ENCODE results near the gene SYT7. TPM values are rescaled to one million over a fixed set of nuclear protein-coding genes. Genes with fewer than 3 reads are reported as not detected.
A peak's percentile ranks its signal among the peaks of the same experiment; 100 is the strongest.

SYT7 gene
- total RNA-seq, 1 experiment from 2014 or later: 2.5 TPM

- CTCF ChIA-PET: interaction anchor here (0.5 to 2.7 kb wide), 19 partner anchors 8 to 1858 kb away, joined by 3 to 31 read pairs (median 5); partner anchors contain the start of gene LRRC10B
- ATAC-seq: peak; percentile 56
- intact Hi-C loops (cut with micrococcal nuclease; ENCODE audit: unreplicated experiment) (loop anchor here (1.0 to 10.0 kb wide), 2 partner anchors 39 to 72 kb away; no protein-coding TSS in a partner anchor), in situ Hi-C loops (cut with HindIII; ENCODE audit: low pct_unique_long_range_greater_than_20kb, low sequenced_read_pairs) (no loop called here)
- H3K9me3 ChIP-seq (ENCODE audit: control insufficient read depth, insufficient read depth, low read depth, low read length): no peaks in the 10 kb centered on the region
- no peaks in the 10 kb centered on the region for H3K36me3 ChIP-seq (ENCODE audit: control insufficient read depth, insufficient read depth, low read length)
- TF ChIP-seq CTCF (IDR thresholded peaks at IDR 0.05) (peak; percentile 99), TCF7L2 (IDR thresholded peaks at IDR 0.05; ENCODE audit: low read depth, low read length) (no peak)
- POLR2A ChIA-PET: interaction anchor here (0.6 kb wide), 1 partner anchor 85 kb away, joined by 3 read pairs; no protein-coding TSS in a partner anchor
- no peaks in the 10 kb centered on the region for H3K27me3 ChIP-seq (ENCODE audit: control insufficient read depth, insufficient read depth, low read length)
- no TSS peak for BruUV-seq (replicated peaks)
- no peak overlapping the region for H3K27ac ChIP-seq (ENCODE audit: low read length)
- peaks cover 5% of the 10 kb centered on the region for H3K4me1 ChIP-seq (ENCODE audit: control insufficient read depth, insufficient read depth, low read length)
- H3K4me3 ChIP-seq (ENCODE audit: low read depth in 2 of 2, low read length in 2 of 2): no peak overlapping the region; a peak in 1 of 4 replicates
- peak; percentile 24 for DNase-seq (ENCODE audit: low read depth, low spot score)
Observed at GRCh38 chr11:61516675-61517572, 64.0 kb downstream of the SYT7 start.

- H3K4me1 ChIP-seq (ENCODE audit: control insufficient read depth, insufficient read depth, low read length): peaks cover 5% of the 10 kb centered on the region
- ChIA-PET POLR2A (no interaction called here), CTCF (interaction anchor here (0.7 to 2.7 kb wide), 11 partner anchors 10 to 217 kb away, joined by 3 to 31 read pairs (median 5); no protein-coding TSS in a partner anchor)
- ATAC-seq: no peak
- intact Hi-C loops (cut with micrococcal nuclease; ENCODE audit: unreplicated experiment): loop anchor here (1.0 to 10.0 kb wide), 2 partner anchors 38 to 71 kb away; no protein-coding TSS in a partner anchor
- no peaks in the 10 kb centered on the region for H3K36me3 ChIP-seq (ENCODE audit: control insufficient read depth, insufficient read depth, low read length)
- no peaks in the 10 kb centered on the region for H3K9me3 ChIP-seq (ENCODE audit: control insufficient read depth, insufficient read depth, low read depth, low read length)
- DNase-seq (ENCODE audit: low read depth, low spot score): no peak
- in situ Hi-C loops (cut with HindIII; ENCODE audit: low pct_unique_long_range_greater_than_20kb, low sequenced_read_pairs): no loop called here
- no peaks in the 10 kb centered on the region for H3K27me3 ChIP-seq (ENCODE audit: control insufficient read depth, insufficient read depth, low read length)
- no TSS peak for BruUV-seq (replicated peaks)
- H3K4me3 ChIP-seq (ENCODE audit: low read depth in 2 of 2, low read length in 2 of 2): no peak overlapping the region
- TF ChIP-seq REST (IDR thresholded peaks at IDR 0.05; ENCODE audit: insufficient read depth in 1 of 2, low read depth in 2 of 2, low read length in 1 of 2): no peak
- no peak for TF ChIP-seq POLR2AphosphoS5 (IDR thresholded peaks at IDR 0.05; ENCODE audit: low read depth, low read length)
- no peak for TF ChIP-seq TCF7L2 (IDR thresholded peaks at IDR 0.05; ENCODE audit: low read depth, low read length)
- no peak for TF ChIP-seq CTCF (IDR thresholded peaks at IDR 0.05)
- TF ChIP-seq SIN3A (IDR thresholded peaks at IDR 0.05; ENCODE audit: borderline replicate concordance, insufficient read depth, low read depth, low read length): no peak
- no peak overlapping the region for H3K27ac ChIP-seq (ENCODE audit: low read length)
Observed at GRCh38 chr11:61516191-61516590, 64.7 kb downstream of the SYT7 start.
